ENCODE results near the gene TXLNA.
A peak's percentile ranks its signal among the peaks of the same experiment; 100 is the strongest.

The TXLNA gene

GRCh38 chr1:32178380-32179192, 889 bp upstream of the TXLNA start:
- H3K79me2 ChIP-seq (ENCODE audit: control insufficient read depth, low read length) = peaks cover 36% of the 10 kb centered on the region
- peaks cover 32% of the 10 kb centered on the region for H3K4me1 ChIP-seq (ENCODE audit: control insufficient read depth, low read length)
- H3K4me2 ChIP-seq (ENCODE audit: low read length) = peak overlapping the region; percentile 97
- H3K27ac ChIP-seq (ENCODE audit: low read depth, low read length) = peak overlapping the region; percentile 73
- peaks cover 17% of the 10 kb centered on the region for H3F3A ChIP-seq (ENCODE audit: control insufficient read depth, insufficient read depth)
- no peaks in the 10 kb centered on the region for H3K27me3 ChIP-seq (ENCODE audit: control insufficient read depth, low read length)
- peaks cover 35% of the 10 kb centered on the region for H3K36me3 ChIP-seq (ENCODE audit: control insufficient read depth, low read length)
- H4K20me1 ChIP-seq (ENCODE audit: control insufficient read depth, insufficient read depth, low read depth, low read length) = peaks cover 3% of the 10 kb centered on the region; the same call in 1 of the 2 replicates
- no peaks in the 10 kb centered on the region for H3K9me3 ChIP-seq (ENCODE audit: control insufficient read depth, insufficient read depth, low read length)
- H3K4me3 ChIP-seq (ENCODE audit: low read length) = peak overlapping the region; percentile 87
- no peak for TF ChIP-seq CTCF (IDR thresholded peaks at IDR 0.05; ENCODE audit: low read depth, low read length, poor library complexity, severe bottlenecking)
- TF ChIP-seq EZH2phosphoT487 (IDR thresholded peaks at IDR 0.05; ENCODE audit: borderline replicate concordance, low read length) = no peak
- no peaks in the 10 kb centered on the region for H3K9me2 ChIP-seq (replicated peaks; ENCODE audit: control insufficient read depth, low read length)

- Histone ChIP-seq H3K27ac (ENCODE audit: low read depth, low read length) (peak overlapping the region; percentile 73), H3K4me3 (ENCODE audit: low read length) (peak overlapping the region; percentile 87)
- TF ChIP-seq EZH2phosphoT487 (IDR thresholded peaks at IDR 0.05; ENCODE audit: borderline replicate concordance, low read length) (no peak), CTCF (IDR thresholded peaks at IDR 0.05; ENCODE audit: low read depth, low read length, poor library complexity, severe bottlenecking) (no peak)
These were observed 357 bp upstream of the TXLNA start for GRCh38 chr1:32179193-32179442.

GRCh38 chr1:32180186-32181060, 948 bp downstream of the TXLNA start:
- Histone ChIP-seq H3K4me1 (ENCODE audit: control insufficient read depth, low read length) (peaks cover 32% of the 10 kb centered on the region), H4K20me1 (ENCODE audit: control insufficient read depth, insufficient read depth, low read depth, low read length) (peaks cover 3% of the 10 kb centered on the region; the same call in 1 of the 2 replicates), H3K4me3 (ENCODE audit: low read length) (peak overlapping the region; percentile 87), H3K4me2 (ENCODE audit: low read length) (peak overlapping the region; percentile 97), H3K9me2 (replicated peaks; ENCODE audit: control insufficient read depth, low read length) (no peaks in the 10 kb centered on the region), H3K27ac (ENCODE audit: low read depth, low read length) (peak overlapping the region; percentile 73), H3K27me3 (ENCODE audit: control insufficient read depth, low read length) (no peaks in the 10 kb centered on the region), H3K9me3 (ENCODE audit: control insufficient read depth, insufficient read depth, low read length) (no peaks in the 10 kb centered on the region), H3K79me2 (ENCODE audit: control insufficient read depth, low read length) (peaks cover 51% of the 10 kb centered on the region), H3F3A (ENCODE audit: control insufficient read depth, insufficient read depth) (peaks cover 17% of the 10 kb centered on the region), H3K36me3 (ENCODE audit: control insufficient read depth, low read length) (peaks cover 45% of the 10 kb centered on the region)
- no peak for TF ChIP-seq CTCF (IDR thresholded peaks at IDR 0.05; ENCODE audit: low read depth, low read length, poor library complexity, severe bottlenecking)
- no peak for TF ChIP-seq EZH2phosphoT487 (IDR thresholded peaks at IDR 0.05; ENCODE audit: borderline replicate concordance, low read length)

More at GRCh38 chr1:32179193-32179442, 357 bp upstream of the TXLNA start:
- Histone ChIP-seq H3K36me3 (ENCODE audit: control insufficient read depth, low read length) (peaks cover 35% of the 10 kb centered on the region), H4K20me1 (ENCODE audit: control insufficient read depth, insufficient read depth, low read depth, low read length) (peaks cover 3% of the 10 kb centered on the region; the same call in 1 of the 2 replicates), H3F3A (ENCODE audit: control insufficient read depth, insufficient read depth) (peaks cover 17% of the 10 kb centered on the region), H3K9me3 (ENCODE audit: control insufficient read depth, insufficient read depth, low read length) (no peaks in the 10 kb centered on the region), H3K4me2 (ENCODE audit: low read length) (peak overlapping the region; percentile 97), H3K79me2 (ENCODE audit: control insufficient read depth, low read length) (peaks cover 40% of the 10 kb centered on the region), H3K4me1 (ENCODE audit: control insufficient read depth, low read length) (peaks cover 32% of the 10 kb centered on the region), H3K27me3 (ENCODE audit: control insufficient read depth, low read length) (no peaks in the 10 kb centered on the region), H3K9me2 (replicated peaks; ENCODE audit: control insufficient read depth, low read length) (no peaks in the 10 kb centered on the region)

Data from DOHH2 (cell line).